GM12891 (cell line): ENCODE data around the gene OSBPL5.

ENCODE experiments used
- PAX5 ChIP-seq: IDR thresholded peaks from 2 replicates; pipeline ENCODE4 v1.6.1; 2011; ENCODE audit warnings: low read length, moderate library complexity, mild to moderate bottlenecking; ENCODE audit not compliant: insufficient read depth, severe bottlenecking
- POLR2A ChIP-seq: IDR thresholded peaks from 2 replicates; pipeline ENCODE4 v1.6.1; 2011; ENCODE audit warnings: low read depth, low read length, control low read depth
- POLR2AphosphoS5 ChIP-seq: IDR thresholded peaks from 2 replicates; pipeline ENCODE4 v1.6.1; 2011; ENCODE audit warnings: low read depth, low read length, control low read depth
- POU2F2 ChIP-seq: IDR thresholded peaks from 2 replicates; pipeline ENCODE4 v1.6.1; 2011; ENCODE audit warnings: low read depth, mild to moderate bottlenecking, control low read depth, low read length, moderate library complexity
- SPI1 ChIP-seq: IDR thresholded peaks from 2 replicates; pipeline ENCODE4 v1.6.1; 2011; ENCODE audit warnings: low read depth, low read length, control low read depth
- TAF1 ChIP-seq: IDR thresholded peaks from 2 replicates; pipeline ENCODE4 v1.6.1; 2011; ENCODE audit warnings: low read depth, low read length, control low read depth

- TF ChIP-seq POLR2AphosphoS5 (no peak), POU2F2 (no peak), POLR2A (no peak), TAF1 (no peak), SPI1 (no peak), PAX5 (no peak)
These were observed 28.3 kb downstream of the OSBPL5 start for GRCh38 chr11:3136546-3137455.
